Activated B cell treated with CpG ODN at 0.5 μM for 24 hours (primary cell): Measurements from ENCODE around the gene LMLN. TPM values are rescaled to one million over a fixed set of nuclear protein-coding genes. Genes with fewer than 3 reads are reported as not detected.
"Not testable (repeated sequence)": the region's sequence is repeated elsewhere in the genome, so short reads cannot be mapped to it uniquely, and the experiment has no call there.

Experiments used
- ATAC-seq: fragments of 200-7000 bp; cut with Tn5 transposase; one replicate; pipeline ENCODE4 v1.10.0; 2021; ENCODE audit warnings: low read depth, mild to moderate bottlenecking, moderate library complexity
- CTCF ChIA-PET: fragments of 350-600 bp; sonication (Branson Sonifier 250); formaldehyde crosslinking; loops from one replicate; lab custom pipeline; 2021; ENCODE audit warnings: antibody characterized with exemption; lab: Charles Lee
- POLR2A ChIA-PET: fragments of 350-600 bp; sonication (Branson Sonifier 250); formaldehyde crosslinking; loops from one replicate; lab custom pipeline; 2021; ENCODE audit warnings: antibody characterized with exemption; lab: Charles Lee
- DNase-seq: peaks from one replicate; pipeline ENCODE4 v3.0.0; 2022
- H3K27ac Mint-ChIP-seq: one replicate; pipeline ENCODE4 v1.8.0; 2020; ENCODE audit warnings: mixed read lengths
- H3K27me3 Mint-ChIP-seq: one replicate; pipeline ENCODE4 v1.8.0; 2021; ENCODE audit warnings: mixed read lengths
- H3K36me3 Mint-ChIP-seq: one replicate; pipeline ENCODE4 v1.8.0; 2021; ENCODE audit warnings: low read depth, mixed read lengths
- H3K4me1 Mint-ChIP-seq: one replicate; pipeline ENCODE4 v1.8.0; 2021; ENCODE audit warnings: mixed read lengths
- H3K4me3 Mint-ChIP-seq: one replicate; pipeline ENCODE4 v1.8.0; 2020; ENCODE audit warnings: mild to moderate bottlenecking, mixed read lengths
- H3K9me3 Mint-ChIP-seq: one replicate; pipeline ENCODE4 v1.8.0; 2020; ENCODE audit warnings: mixed read lengths
- CTCF ChIP-seq: fragments of 200-600 bp; IDR thresholded peaks from one replicate; pipeline ENCODE4 v1.8.0; 2022; ENCODE audit warnings: antibody characterized with exemption, mild to moderate bottlenecking
- intact Hi-C: fragments of 100-400 bp; cut with micrococcal nuclease; formaldehyde crosslinking; loops from one replicate; pipeline ENCODE4 v1.15.1; 2024
- total RNA-seq: library from RNA; stranded (reverse); gene quantifications from 2 replicates; pipeline ENCODE4 v1.2.3, GENCODE V29; 2022

Gene LMLN
- total RNA-seq, 1 donor from 2014 or later = 4.1 TPM

DNA sequence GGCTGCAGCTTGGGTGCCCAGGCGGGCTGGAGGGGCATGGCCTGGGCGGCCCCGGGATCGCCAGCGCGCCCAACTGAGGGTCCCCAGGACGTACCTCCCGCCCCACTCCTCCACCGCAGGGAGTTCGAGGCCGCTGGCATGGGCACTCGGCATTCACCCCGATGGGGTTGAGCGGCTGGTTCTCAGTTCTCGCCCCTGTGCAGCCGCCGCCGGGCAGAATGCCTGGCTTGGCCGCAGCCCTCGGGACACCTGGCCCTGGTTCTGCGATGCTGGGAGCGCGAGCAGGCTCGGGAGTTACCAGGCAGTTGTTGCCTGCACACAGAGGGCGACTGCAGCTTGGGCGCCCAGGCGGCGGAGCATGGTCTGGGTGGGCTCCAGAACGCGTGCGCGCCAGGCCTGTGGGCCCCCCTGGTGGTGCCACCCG, 121.4 kb downstream of the LMLN start:
- DNase-seq = no peak
- Mint-ChIP-seq H3K36me3 (no peaks in the 10 kb centered on the region), H3K9me3 (peaks cover 2% of the 10 kb centered on the region), H3K4me3 (peak overlapping the region; percentile 19), H3K27ac (no peak overlapping the region), H3K4me1 (peaks cover 11% of the 10 kb centered on the region), H3K27me3 (peaks cover 30% of the 10 kb centered on the region)
- CTCF ChIA-PET = interaction anchor here (1.2 to 2.2 kb wide), 9 partner anchors 9 to 175 kb away, joined by 3 to 33 read pairs (median 9); partner anchors contain the start of gene RPL35A
- intact Hi-C loops = no loop called here
- POLR2A ChIA-PET = interaction anchor here (0.8 to 2.6 kb wide), 7 partner anchors 10 to 132 kb away, joined by 3 to 26 read pairs (median 4); partner anchors contain the start of gene RPL35A
- ATAC-seq = no peak
- no peak for TF ChIP-seq CTCF

GRCh38 chr3:198082226-198082625, 122.2 kb downstream of the LMLN start:
- H3K4me3 Mint-ChIP-seq, H3K9me3 Mint-ChIP-seq, ATAC-seq, H3K27ac Mint-ChIP-seq, H3K36me3 Mint-ChIP-seq, DNase-seq, intact Hi-C loops, CTCF ChIA-PET: not testable (repeated sequence)
- Mint-ChIP-seq H3K27me3 (peaks cover 30% of the 10 kb centered on the region), H3K4me1 (peaks cover 11% of the 10 kb centered on the region)
- POLR2A ChIA-PET = interaction anchor here (0.8 kb wide), 1 partner anchor 15 kb away, joined by 7 read pairs; no protein-coding TSS in a partner anchor

DNA sequence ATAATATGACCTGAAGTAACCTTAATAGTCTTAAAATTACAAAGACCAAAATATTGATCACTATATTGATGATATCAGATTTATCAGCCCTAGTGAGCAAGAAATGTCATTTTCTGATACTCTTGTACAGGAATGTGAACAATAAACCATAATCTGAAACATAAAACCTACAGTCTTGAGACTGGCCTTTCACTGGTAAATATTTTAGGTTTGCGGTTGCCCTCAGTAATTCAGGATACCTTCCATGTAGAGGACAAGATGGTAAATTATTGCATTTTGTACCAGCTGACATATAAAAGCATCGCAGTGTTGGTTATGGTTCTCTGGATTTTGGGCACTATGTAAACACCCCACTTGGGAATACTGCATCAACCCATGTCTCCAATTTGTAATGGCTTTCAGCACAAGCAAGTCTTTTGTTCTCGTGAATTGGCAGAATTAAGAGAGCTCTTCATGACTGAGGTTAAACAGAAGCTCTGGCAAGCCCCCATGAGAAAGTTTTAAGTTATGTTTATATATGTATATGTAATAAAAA, 128.5 kb downstream of the LMLN start:
- TF ChIP-seq CTCF = no peak
- ChIA-PET CTCF (interaction anchor here (1.0 kb wide), 1 partner anchor 9 kb away, joined by 3 read pairs; no protein-coding TSS in a partner anchor), POLR2A (no interaction called here)
- Mint-ChIP-seq H3K27ac (no peak overlapping the region), H3K36me3 (no peaks in the 10 kb centered on the region), H3K27me3 (peaks cover 45% of the 10 kb centered on the region), H3K9me3 (peaks cover 7% of the 10 kb centered on the region), H3K4me1 (peaks cover 4% of the 10 kb centered on the region), H3K4me3 (no peak overlapping the region)
- intact Hi-C loops = no loop called here
- DNase-seq (no peak), ATAC-seq (no peak)

DNA sequence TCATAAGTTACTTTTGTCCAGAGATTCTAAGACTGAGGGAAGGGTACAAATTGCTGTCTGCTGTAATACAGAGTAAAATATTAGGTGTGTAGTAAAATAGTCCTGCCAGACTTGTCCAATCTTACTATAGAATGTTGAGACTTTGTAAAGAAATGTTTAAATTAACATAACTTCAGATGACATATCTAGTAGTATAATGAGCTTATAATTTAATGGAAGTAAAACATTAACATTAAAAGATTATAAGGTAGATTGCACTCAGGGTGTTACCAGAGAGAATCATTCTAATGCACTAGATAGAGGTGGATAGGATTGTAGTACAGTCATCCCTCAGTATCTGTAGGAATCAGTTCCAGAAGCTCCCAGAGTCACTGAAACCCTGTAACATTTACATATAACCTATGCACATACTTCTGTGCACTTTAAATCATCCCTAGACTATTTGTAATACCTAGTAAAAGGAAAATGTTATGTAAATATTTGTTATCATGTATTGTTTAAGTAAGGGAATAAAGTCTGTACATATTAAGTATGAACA, 130.8 kb downstream of the LMLN start:
- Mint-ChIP-seq H3K9me3 (peaks cover 5% of the 10 kb centered on the region), H3K36me3 (no peaks in the 10 kb centered on the region), H3K4me3 (no peak overlapping the region), H3K27ac (no peak overlapping the region), H3K27me3 (peaks cover 36% of the 10 kb centered on the region), H3K4me1 (peaks cover 4% of the 10 kb centered on the region)
- ChIA-PET POLR2A (no interaction called here), CTCF (interaction anchor here (1.7 kb wide), 1 partner anchor 10 kb away, joined by 9 read pairs; no protein-coding TSS in a partner anchor)
- ATAC-seq (no peak), DNase-seq (no peak)
- no peak for TF ChIP-seq CTCF
- intact Hi-C loops = no loop called here

- Mint-ChIP-seq H3K9me3 (peaks cover 13% of the 10 kb centered on the region), H3K27ac (no peak overlapping the region), H3K27me3 (peaks cover 33% of the 10 kb centered on the region), H3K4me3 (no peak overlapping the region), H3K4me1 (peaks cover 4% of the 10 kb centered on the region), H3K36me3 (no peaks in the 10 kb centered on the region)
- ATAC-seq = no peak
- intact Hi-C loops = no loop called here
- CTCF ChIA-PET = interaction anchor here (1.1 kb wide), 1 partner anchor 12 kb away, joined by 4 read pairs; no protein-coding TSS in a partner anchor
- POLR2A ChIA-PET = no interaction called here
- no peak for TF ChIP-seq CTCF
- no peak for DNase-seq
Observed at GRCh38 chr3:198092276-198092675, 132.3 kb downstream of the LMLN start.
